Adrenal gland (tissue), 12 donors: ENCODE results near the gene MCMBP. TPM values are rescaled to one million over a fixed set of nuclear protein-coding genes. Genes with fewer than 3 reads are reported as not detected.
"Not testable (repeated sequence)": the region's sequence is repeated elsewhere in the genome, so short reads cannot be mapped to it uniquely, and the experiment has no call there.

Experiments used
- DNase-seq, 7 donors: peaks; one replicate each; pipeline ENCODE4 v3.0.0-alpha.2; 2019 to 2020
- H3K27ac ChIP-seq, 5 donors: fragments of 200-600 bp; sonication (generic) in 4 of 5; 1 replicate in 3 of 5; 2 replicates in 2 of 5; pipeline versions ENCODE4 v1.5.1 to v1.8.0; 2016 to 2020; ENCODE audit warnings: mild to moderate bottlenecking in 1 of 5
- H3K27me3 ChIP-seq: fragments of 200-600 bp; 2 replicates; pipeline ENCODE4 v1.8.0; 2021
- H3K36me3 ChIP-seq, 2 donors: fragments of 200-600 bp; replicated peaks in 1 of 2; 1 replicate in 1 of 2; 2 replicates in 1 of 2; pipeline versions ENCODE4 v1.5.1 to v1.8.0; 2018 to 2022
- H3K4me1 ChIP-seq, 2 donors: fragments of 200-600 bp; replicated peaks in 1 of 2; 1 replicate in 1 of 2; 2 replicates in 1 of 2; pipeline versions ENCODE4 v1.5.1 to v1.8.0; 2018 to 2021
- H3K4me3 ChIP-seq, 4 donors: fragments of 200-600 bp; sonication (generic) in 3 of 4; one replicate each; pipeline ENCODE4 v1.5.1; 2016 to 2018
- H3K9me3 ChIP-seq, 3 donors: fragments of 200-600 bp; sonication (generic) in 1 of 3; replicated peaks in 1 of 3; 1 replicate in 2 of 3; 2 replicates in 1 of 3; pipeline versions ENCODE4 v1.5.1 to v1.8.0; 2016 to 2021
- POLR2A ChIP-seq, 2 donors: fragments of 450-650 bp; IDR thresholded peaks; one replicate each; pipeline ENCODE4 v1.6.1; 2017; ENCODE audit warnings: antibody characterized with exemption in 2 of 2, mild to moderate bottlenecking in 2 of 2, moderate library complexity in 1 of 2
- WGBS, 4 donors: extraction: QIAGEN DNeasy Blood & Tissue Kit in 2 of 4; methylation state at CpG; one replicate each; pipeline versions ENCODE4 v1.1.5 to v1.1.7; 2013 to 2017; 5-methylcytosine and 5-hydroxymethylcytosine counted together
- intact Hi-C, 2 donors: fragments of 100-400 bp; cut with DNase I; formaldehyde crosslinking; loops; one replicate each; pipeline versions ENCODE4 v1.14.1 to v1.15.0; 2022 to 2023
- polyA plus RNA-seq, 3 donors: library from polyadenylated mRNA; stranded (reverse); fragments of 200-250 nt in 2 of 3; fragments of 350-450 nt in 1 of 3; fragmentation: Illumina TruSeq in 1 of 3; extraction: RNeasy Lipid Tissue Mini Kit (QIAGEN cat#74804) in 1 of 3; gene quantifications; one replicate each; pipeline ENCODE4 v1.2.3, GENCODE V29; 2013 to 2014
- total RNA-seq, 9 donors: library from RNA; depleted of rRNA in 4 of 9; stranded (reverse); fragments of >200 nt in 4 of 9; fragments of 120-200 nt in 1 of 9; fragmentation: NEBNext Ultra II Directional in 1 of 9; extraction: Animal tissue kit (Norgen Biotek cat#: 25700) in 1 of 9; gene quantifications; one replicate each; pipeline versions ENCODE4 v1.1.0 to v1.2.4, GENCODE V29; 2013 to 2023
- TF ChIP-seq, protein P1 (sequence below), 6 experiments: fragments of 450-650 bp in 4 of 6; fragments of 200-600 bp in 2 of 6; sonication (generic) in 1 of 6; IDR thresholded peaks; 1 replicate in 5 of 6; 2 replicates in 1 of 6; pipeline versions ENCODE4 v1.5.1 to v1.8.0; 2016 to 2021; ENCODE audit warnings: antibody characterized with exemption in 6 of 6, mild to moderate bottlenecking in 2 of 6, moderate library complexity in 1 of 6
- donor health status: healthy with polysubstance abuse.
- donor health status: Bipolar disorder and iron deficiency.
- donor health status: DM: yes; HTN: yes; CAD: no.
- donor health status: DM: no; HTN: no; CAD: no.
- donor health status: DM: no; HTN: no; CAD: no.
- donor health status: DM: yes; HTN: yes; CAD: no.

MCMBP gene
- total and polyA plus RNA-seq, 12 donors: 11.1 to 44.3 (median 34.4) TPM

DNA sequence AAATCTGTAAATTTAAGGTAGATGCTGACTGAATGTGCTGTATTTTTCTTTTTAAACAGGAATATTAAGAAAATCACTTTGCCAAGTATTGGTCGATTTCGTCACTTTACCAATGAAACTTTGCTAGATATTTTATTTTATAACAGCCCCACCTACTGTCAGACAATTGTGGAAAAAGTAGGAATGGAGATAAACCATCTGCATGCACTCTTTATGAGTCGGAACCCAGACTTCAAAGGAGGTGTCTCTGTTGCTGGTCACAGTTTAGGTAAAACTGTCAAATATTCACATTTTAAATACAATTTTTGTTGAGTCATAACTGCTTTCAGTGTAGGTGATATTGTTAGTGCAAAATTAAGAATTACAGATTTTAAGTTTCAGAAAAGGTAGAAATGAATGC is 45.1 kb upstream of the MCMBP start:
- no peak overlapping the region for H3K4me3 ChIP-seq
- H3K9me3 ChIP-seq: no peaks in the 10 kb centered on the region
- H3K4me1 ChIP-seq: no peaks in the 10 kb centered on the region
- H3K27me3 ChIP-seq: no peaks in the 10 kb centered on the region
- DNase-seq: no peak
- TF ChIP-seq, protein P1, sequence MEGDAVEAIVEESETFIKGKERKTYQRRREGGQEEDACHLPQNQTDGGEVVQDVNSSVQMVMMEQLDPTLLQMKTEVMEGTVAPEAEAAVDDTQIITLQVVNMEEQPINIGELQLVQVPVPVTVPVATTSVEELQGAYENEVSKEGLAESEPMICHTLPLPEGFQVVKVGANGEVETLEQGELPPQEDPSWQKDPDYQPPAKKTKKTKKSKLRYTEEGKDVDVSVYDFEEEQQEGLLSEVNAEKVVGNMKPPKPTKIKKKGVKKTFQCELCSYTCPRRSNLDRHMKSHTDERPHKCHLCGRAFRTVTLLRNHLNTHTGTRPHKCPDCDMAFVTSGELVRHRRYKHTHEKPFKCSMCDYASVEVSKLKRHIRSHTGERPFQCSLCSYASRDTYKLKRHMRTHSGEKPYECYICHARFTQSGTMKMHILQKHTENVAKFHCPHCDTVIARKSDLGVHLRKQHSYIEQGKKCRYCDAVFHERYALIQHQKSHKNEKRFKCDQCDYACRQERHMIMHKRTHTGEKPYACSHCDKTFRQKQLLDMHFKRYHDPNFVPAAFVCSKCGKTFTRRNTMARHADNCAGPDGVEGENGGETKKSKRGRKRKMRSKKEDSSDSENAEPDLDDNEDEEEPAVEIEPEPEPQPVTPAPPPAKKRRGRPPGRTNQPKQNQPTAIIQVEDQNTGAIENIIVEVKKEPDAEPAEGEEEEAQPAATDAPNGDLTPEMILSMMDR (IDR thresholded peaks at IDR 0.05): peak in 2 of 6 experiments; percentile 8 to 15
- no peak for TF ChIP-seq POLR2A (IDR thresholded peaks at IDR 0.05)
- H3K27ac ChIP-seq: no peak overlapping the region
- WGBS, 4 donors: 63 to 72% (median 67%) methylated on average over 3 of the region's 3 CpGs
- H3K36me3 ChIP-seq: peaks cover 0 to 73% of the 10 kb centered on the region in 2 donors
- intact Hi-C loops: no loop called here

DNA sequence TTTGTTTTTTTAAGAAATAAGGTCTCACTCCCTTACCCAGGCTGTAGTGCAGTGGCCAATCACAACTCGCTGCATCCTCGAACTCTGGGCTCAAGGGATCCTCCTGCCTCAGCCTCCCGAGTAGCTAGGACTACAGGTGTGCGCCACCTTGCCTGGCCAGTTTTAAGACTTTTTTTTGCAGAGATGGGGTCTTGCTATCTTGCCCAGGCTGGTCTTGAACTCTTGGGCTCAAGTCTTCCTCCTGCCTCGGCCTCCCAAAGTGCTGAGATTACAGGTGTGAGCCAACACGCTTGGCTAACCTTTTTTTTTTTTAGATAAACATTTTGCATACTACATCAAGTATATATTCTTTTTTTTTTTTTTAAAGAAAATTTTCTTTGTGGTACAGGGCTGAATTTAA is 38.0 kb upstream of the MCMBP start:
- H3K27ac ChIP-seq: no peak overlapping the region
- H3K27me3 ChIP-seq: no peaks in the 10 kb centered on the region
- DNase-seq: no peak
- no peaks in the 10 kb centered on the region for H3K4me1 ChIP-seq
- no peaks in the 10 kb centered on the region for H3K9me3 ChIP-seq
- intact Hi-C loops: no loop called here
- WGBS, 4 donors: 95 to 98% (median 97%) methylated on average over 6 of the region's 6 CpGs
- no peak for TF ChIP-seq POLR2A (IDR thresholded peaks at IDR 0.05)
- H3K4me3 ChIP-seq: no peak overlapping the region
- H3K36me3 ChIP-seq: peaks cover 0 to 62% of the 10 kb centered on the region in 2 donors

DNA sequence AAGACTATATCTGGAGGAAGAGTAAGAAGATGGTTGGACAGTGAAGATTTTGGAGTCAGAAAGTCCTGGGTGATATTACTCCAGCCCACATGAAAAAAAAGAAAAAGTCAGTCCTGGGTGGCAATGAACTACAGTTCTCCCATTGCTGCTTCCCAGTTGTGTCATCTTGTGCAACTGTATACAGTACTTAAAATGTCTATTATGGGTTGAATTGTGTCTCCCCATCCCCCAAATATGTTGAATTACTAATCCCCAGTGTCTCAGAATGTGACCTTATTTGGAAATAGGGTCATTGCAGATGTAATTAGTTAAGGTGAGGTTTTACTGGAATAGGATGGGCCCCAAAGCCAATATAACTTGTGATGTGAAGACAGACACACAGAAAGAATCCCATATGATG is 35.5 kb upstream of the MCMBP start:
- intact Hi-C loops: no loop called here
- TF ChIP-seq POLR2A (IDR thresholded peaks at IDR 0.05): no peak
- TF ChIP-seq, protein P1 (IDR thresholded peaks at IDR 0.05): no peak
- Histone ChIP-seq H3K36me3 (peaks cover 0 to 71% of the 10 kb centered on the region in 2 donors), H3K27me3 (no peaks in the 10 kb centered on the region), H3K4me1 (no peaks in the 10 kb centered on the region), H3K4me3 (no peak overlapping the region), H3K9me3 (no peaks in the 10 kb centered on the region), H3K27ac (no peak overlapping the region)
- no peak for DNase-seq

DNA sequence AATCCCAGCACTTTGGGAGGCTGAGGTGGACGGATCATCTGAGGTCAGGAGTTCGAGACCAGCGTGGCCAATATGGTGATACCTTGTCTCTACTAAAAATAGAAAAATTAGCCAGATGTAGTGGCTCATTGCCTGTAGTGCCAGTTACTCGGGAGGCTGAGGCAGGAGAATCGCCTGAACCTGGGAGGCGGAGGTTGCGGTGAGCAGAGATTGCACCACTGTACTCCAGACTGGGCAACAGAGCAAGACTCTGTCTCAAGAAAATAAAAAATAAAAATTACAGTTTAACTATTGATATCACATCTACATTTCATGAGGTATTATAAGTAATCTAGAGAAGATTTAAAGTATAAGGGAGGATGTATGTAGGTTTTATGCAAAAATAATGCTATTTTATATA is 35.1 kb upstream of the MCMBP start:
- DNase-seq, H3K4me1 ChIP-seq, H3K9me3 ChIP-seq, H3K27me3 ChIP-seq, intact Hi-C loops, H3K27ac ChIP-seq, H3K4me3 ChIP-seq: not testable (repeated sequence)
- WGBS, 4 donors: 96 to 98% (median 97%) methylated on average over 7 of the region's 7 CpGs
- peaks cover 0 to 71% of the 10 kb centered on the region in 2 donors for H3K36me3 ChIP-seq

DNA sequence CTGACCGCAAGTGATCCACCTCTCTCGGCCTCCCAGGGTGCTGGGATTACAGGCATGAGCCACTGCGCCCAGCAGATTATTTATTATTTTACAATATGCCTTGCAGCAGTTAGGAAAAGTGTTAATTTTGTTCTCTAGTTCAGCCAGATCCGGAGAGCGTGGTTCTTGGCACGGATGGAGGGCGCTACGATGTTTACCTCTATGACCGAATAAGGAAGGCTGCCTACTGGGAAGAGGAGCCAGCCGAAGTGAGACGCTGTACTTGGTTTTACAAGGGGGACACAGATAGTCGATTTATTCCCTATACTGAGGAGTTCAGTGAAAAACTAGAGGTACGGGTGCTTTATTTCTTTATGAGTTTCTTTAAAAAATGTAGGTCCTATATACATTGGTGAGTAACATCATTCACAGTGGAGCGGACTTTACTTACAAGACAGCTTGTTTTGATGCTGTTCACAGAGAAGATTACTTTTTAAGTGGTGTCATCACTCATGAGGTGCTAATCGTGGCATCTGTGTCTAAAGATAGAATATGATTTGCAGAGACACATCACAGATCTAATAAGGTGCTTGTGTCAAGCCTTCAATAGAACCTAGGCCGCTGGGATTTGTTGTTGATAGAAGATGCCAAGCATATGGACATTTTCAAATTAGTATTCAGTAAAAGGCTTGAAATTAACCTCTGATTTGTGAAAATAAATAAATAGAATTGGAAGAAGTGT is 31.5 kb upstream of the MCMBP start:
- no peak overlapping the region for H3K27ac ChIP-seq
- peaks cover 0 to 54% of the 10 kb centered on the region in 2 donors for H3K36me3 ChIP-seq
- H3K9me3 ChIP-seq: no peaks in the 10 kb centered on the region
- no peak for DNase-seq
- TF ChIP-seq POLR2A (IDR thresholded peaks at IDR 0.05): no peak
- TF ChIP-seq, protein P1 (IDR thresholded peaks at IDR 0.05): no peak
- intact Hi-C loops: no loop called here
- H3K27me3 ChIP-seq: no peaks in the 10 kb centered on the region
- 89 to 91% (median 90%) methylated on average over 16 of the region's 16 CpGs for WGBS, 4 donors
- H3K4me3 ChIP-seq: no peak overlapping the region
- H3K4me1 ChIP-seq: peaks cover 0 to 4% of the 10 kb centered on the region in 2 donors
